HepG2 (cell line): ENCODE measurements around the gene BICDL1. TPM values are rescaled to one million over a fixed set of nuclear protein-coding genes. Genes with fewer than 3 reads are reported as not detected.
A peak's percentile ranks its signal among the peaks of the same experiment; 100 is the strongest.

Experiments used
- EED ChIP-seq: sonication (generic); formaldehyde crosslinking; IDR thresholded peaks from 2 replicates; pipeline ENCODE4 v1.5.0; 2020; ENCODE audit warnings: mild to moderate bottlenecking, missing genetic modification reagents
- KLF16 ChIP-seq, 2 experiments: sonication (generic) in 1 of 2; formaldehyde crosslinking in 1 of 2; IDR thresholded peaks; 2 replicates each; pipeline versions ENCODE4 v1.6.1 to v1.8.0; 2016 to 2023; ENCODE audit warnings: missing genetic modification reagents in 2 of 2, missing compliant biosample characterization in 1 of 2
- KMT2A ChIP-seq: sonication (generic); formaldehyde crosslinking; IDR thresholded peaks from 2 replicates; pipeline ENCODE4 v1.4.0; 2020; ENCODE audit warnings: missing genetic modification reagents
- NCOA1 ChIP-seq: sonication (generic); formaldehyde crosslinking; IDR thresholded peaks from 2 replicates; pipeline ENCODE4 v1.9.0; 2021; ENCODE audit warnings: missing genetic modification reagents
- NFKB2 ChIP-seq: sonication (generic); formaldehyde crosslinking; IDR thresholded peaks from 2 replicates; pipeline ENCODE4 v1.4.0; 2020; ENCODE audit warnings: missing genetic modification reagents, borderline replicate concordance
- PHF5A ChIP-seq: IDR thresholded peaks from one replicate; pipeline ENCODE4 v1.6.1; 2018; ENCODE audit warnings: low read depth, missing genetic modification reagents; ENCODE audit not compliant: unreplicated experiment
- RORA ChIP-seq: sonication (generic); formaldehyde crosslinking; IDR thresholded peaks from 2 replicates; pipeline ENCODE4 v1.5.0; 2020; ENCODE audit warnings: mild to moderate bottlenecking, missing genetic modification reagents, moderate library complexity
- SUZ12 ChIP-seq: fragments of 150-350 bp; IDR thresholded peaks from 2 replicates; pipeline ENCODE4 v1.6.1; 2014; ENCODE audit warnings: low read depth, low read length
- ZMAT3 ChIP-seq: sonication (generic); formaldehyde crosslinking; conservative IDR thresholded peaks from 2 replicates; pipeline ENCODE4 v1.7.0; 2021; ENCODE audit warnings: missing genetic modification reagents
- ZNF552 ChIP-seq: sonication (generic); formaldehyde crosslinking; IDR thresholded peaks from 2 replicates; pipeline ENCODE4 v1.9.0; 2022; ENCODE audit warnings: missing genetic modification reagents, mild to moderate bottlenecking, borderline replicate concordance
- ZNF616 ChIP-seq: sonication (generic); formaldehyde crosslinking; IDR thresholded peaks from 2 replicates; pipeline ENCODE4 v1.5.0; 2020; ENCODE audit warnings: low read depth, mild to moderate bottlenecking, missing genetic modification reagents
- ZNF75D ChIP-seq: sonication (generic); formaldehyde crosslinking; IDR thresholded peaks from 2 replicates; pipeline ENCODE4 v1.8.1; 2023; ENCODE audit warnings: missing genetic modification reagents, mild to moderate bottlenecking, borderline replicate concordance
- ZSCAN9 ChIP-seq: IDR thresholded peaks from 2 replicates; pipeline ENCODE4 v1.6.1; 2016; ENCODE audit warnings: borderline replicate concordance
- polyA plus RNA-seq, 8 experiments: library from polyadenylated mRNA; depleted of rRNA in 3 of 8; stranded (reverse) in 7 of 8; unstranded in 1 of 8; fragments of >200 nt; fragmentation: Illumina TruSeq in 4 of 8; extraction: Trizol in 4 of 8; gene quantifications; 2 replicates each; pipeline versions ENCODE4 v1.2.1 to v1.2.3, GENCODE V29; 2011 to 2016; ENCODE audit warnings: low read depth in 4 of 8, missing spikeins in 1 of 8, mixed read lengths in 1 of 8; ENCODE audit not compliant: insufficient read depth in 1 of 8
- total RNA-seq, 5 experiments: library from RNA; depleted of rRNA; stranded (reverse); fragments of >200 nt; fragmentation: Illumina TruSeq; extraction: Trizol; gene quantifications; 2 replicates each; pipeline ENCODE4 v1.2.3, GENCODE V29; 2016; ENCODE audit warnings: low read depth in 1 of 5
- TF ChIP-seq, protein P1 (sequence below): sonication (generic); formaldehyde crosslinking; IDR thresholded peaks from 2 replicates; pipeline ENCODE4 v1.5.0; 2020; ENCODE audit warnings: mild to moderate bottlenecking, missing genetic modification reagents
- TF ChIP-seq, protein P2 (sequence below): sonication (generic); formaldehyde crosslinking; IDR thresholded peaks from 2 replicates; pipeline ENCODE4 v1.5.0; 2020; ENCODE audit warnings: missing genetic modification reagents
- TF ChIP-seq, protein P3 (sequence below), 2 experiments: sonication (generic) in 1 of 2; formaldehyde crosslinking in 1 of 2; IDR thresholded peaks; 2 replicates each; pipeline versions ENCODE4 v1.4.0 to v1.6.1; 2018 to 2020; ENCODE audit warnings: missing genetic modification reagents in 2 of 2, borderline replicate concordance in 1 of 2, low read depth in 1 of 2, mild to moderate bottlenecking in 1 of 2, missing biosample characterization in 1 of 2
- TF ChIP-seq, protein P4 (sequence below): sonication (generic); formaldehyde crosslinking; IDR thresholded peaks from 2 replicates; pipeline ENCODE4 v1.4.0; 2020; ENCODE audit warnings: mild to moderate bottlenecking, missing genetic modification reagents, borderline replicate concordance

BICDL1 gene
- total and polyA plus RNA-seq, 2 of the 13 experiments (the other 11 are each of a cell fraction or from before 2014, with no cell fraction given): 3.6 to 9.7 TPM

DNA sequence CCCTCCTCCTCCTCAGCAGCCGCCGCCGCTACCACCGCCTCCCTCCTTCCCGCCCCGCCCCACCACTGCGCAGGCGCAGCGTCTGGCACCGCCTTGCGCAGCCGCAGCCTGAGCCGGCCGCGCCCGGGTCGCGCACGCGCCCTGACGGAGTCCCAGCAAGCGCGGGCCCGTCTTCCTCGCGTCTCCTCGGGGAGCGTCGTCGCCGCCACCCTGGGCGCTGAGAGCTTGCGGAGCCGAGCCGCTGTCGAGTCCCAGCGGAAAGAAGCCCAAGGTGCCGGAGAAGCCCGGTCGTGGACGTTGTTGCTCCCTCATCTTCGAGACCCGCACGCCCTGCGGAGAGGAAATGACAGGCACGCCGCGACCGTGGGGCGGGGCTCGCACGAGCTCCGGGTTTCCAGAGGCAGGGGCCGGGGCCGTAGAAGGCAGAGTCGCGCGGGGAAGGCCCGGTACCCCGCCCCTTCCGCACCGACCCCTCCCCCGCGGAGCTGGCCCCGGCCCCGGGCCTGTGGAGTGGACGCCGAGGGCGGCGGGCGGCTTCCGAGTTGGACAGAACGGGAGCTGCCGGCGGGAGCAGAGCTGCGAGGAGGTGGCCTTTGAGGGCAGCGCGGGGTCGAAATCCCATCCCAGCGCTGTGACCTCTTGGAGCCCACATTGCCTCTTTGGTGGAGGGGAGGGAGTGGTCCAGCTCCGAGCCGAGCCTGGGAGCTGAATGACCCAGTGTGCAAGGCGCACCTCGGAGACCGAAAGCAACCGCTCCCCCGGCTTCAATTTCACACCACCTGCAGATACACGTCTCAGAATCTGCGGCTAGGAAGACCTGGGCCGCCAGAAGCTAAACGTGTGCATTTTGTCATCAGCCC is 128.0 kb downstream of the BICDL1 start (continued):
- no peak for TF ChIP-seq EED
- peak in 1 of 2 experiments; percentile 29; a peak in 1 of 4 replicates for TF ChIP-seq KLF16 (CRISPR knock-in tag; IDR thresholded peaks at IDR 0.05)
- no peak for TF ChIP-seq RORA (CRISPR knock-in tag)
- TF ChIP-seq, protein P1, sequence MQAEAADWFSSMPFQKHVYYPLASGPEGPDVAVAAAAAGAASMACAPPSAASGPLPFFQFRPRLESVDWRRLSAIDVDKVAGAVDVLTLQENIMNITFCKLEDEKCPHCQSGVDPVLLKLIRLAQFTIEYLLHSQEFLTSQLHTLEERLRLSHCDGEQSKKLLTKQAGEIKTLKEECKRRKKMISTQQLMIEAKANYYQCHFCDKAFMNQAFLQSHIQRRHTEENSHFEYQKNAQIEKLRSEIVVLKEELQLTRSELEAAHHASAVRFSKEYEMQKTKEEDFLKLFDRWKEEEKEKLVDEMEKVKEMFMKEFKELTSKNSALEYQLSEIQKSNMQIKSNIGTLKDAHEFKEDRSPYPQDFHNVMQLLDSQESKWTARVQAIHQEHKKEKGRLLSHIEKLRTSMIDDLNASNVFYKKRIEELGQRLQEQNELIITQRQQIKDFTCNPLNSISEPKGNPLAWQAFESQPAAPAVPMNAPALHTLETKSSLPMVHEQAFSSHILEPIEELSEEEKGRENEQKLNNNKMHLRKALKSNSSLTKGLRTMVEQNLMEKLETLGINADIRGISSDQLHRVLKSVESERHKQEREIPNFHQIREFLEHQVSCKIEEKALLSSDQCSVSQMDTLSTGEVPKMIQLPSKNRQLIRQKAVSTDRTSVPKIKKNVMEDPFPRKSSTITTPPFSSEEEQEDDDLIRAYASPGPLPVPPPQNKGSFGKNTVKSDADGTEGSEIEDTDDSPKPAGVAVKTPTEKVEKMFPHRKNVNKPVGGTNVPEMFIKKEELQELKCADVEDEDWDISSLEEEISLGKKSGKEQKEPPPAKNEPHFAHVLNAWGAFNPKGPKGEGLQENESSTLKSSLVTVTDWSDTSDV (CRISPR knock-in tag): no peak
- peak; percentile 95 for TF ChIP-seq NFKB2 (CRISPR knock-in tag)
- no peak; the same call in 1 of the 2 replicates for TF ChIP-seq ZSCAN9 (CRISPR knock-in tag)
- TF ChIP-seq, protein P2, sequence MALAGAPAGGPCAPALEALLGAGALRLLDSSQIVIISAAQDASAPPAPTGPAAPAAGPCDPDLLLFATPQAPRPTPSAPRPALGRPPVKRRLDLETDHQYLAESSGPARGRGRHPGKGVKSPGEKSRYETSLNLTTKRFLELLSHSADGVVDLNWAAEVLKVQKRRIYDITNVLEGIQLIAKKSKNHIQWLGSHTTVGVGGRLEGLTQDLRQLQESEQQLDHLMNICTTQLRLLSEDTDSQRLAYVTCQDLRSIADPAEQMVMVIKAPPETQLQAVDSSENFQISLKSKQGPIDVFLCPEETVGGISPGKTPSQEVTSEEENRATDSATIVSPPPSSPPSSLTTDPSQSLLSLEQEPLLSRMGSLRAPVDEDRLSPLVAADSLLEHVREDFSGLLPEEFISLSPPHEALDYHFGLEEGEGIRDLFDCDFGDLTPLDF (CRISPR knock-in tag): peak; percentile 78
- TF ChIP-seq, protein P3, sequence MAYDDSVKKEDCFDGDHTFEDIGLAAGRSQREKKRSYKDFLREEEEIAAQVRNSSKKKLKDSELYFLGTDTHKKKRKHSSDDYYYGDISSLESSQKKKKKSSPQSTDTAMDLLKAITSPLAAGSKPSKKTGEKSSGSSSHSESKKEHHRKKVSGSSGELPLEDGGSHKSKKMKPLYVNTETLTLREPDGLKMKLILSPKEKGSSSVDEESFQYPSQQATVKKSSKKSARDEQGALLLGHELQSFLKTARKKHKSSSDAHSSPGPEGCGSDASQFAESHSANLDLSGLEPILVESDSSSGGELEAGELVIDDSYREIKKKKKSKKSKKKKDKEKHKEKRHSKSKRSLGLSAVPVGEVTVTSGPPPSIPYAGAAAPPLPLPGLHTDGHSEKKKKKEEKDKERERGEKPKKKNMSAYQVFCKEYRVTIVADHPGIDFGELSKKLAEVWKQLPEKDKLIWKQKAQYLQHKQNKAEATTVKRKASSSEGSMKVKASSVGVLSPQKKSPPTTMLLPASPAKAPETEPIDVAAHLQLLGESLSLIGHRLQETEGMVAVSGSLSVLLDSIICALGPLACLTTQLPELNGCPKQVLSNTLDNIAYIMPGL (CRISPR knock-in tag; IDR thresholded peaks at IDR 0.05; ENCODE audit: borderline replicate concordance in 1 of 2, low read depth in 1 of 2): peak in 1 of 2 experiments; percentile 55; a peak in 2 of 4 replicates
- TF ChIP-seq ZNF616 (CRISPR knock-in tag): peak; percentile 83
- TF ChIP-seq SUZ12: no peak
- peak; percentile 66; the same call in 1 of the 2 replicates for TF ChIP-seq KMT2A (CRISPR knock-in tag)
- 0 out of 2 replicates have a peak, but pooled peaks have one; percentile 30 for TF ChIP-seq ZMAT3 (CRISPR knock-in tag)
- peak; percentile 74 for TF ChIP-seq ZNF552 (CRISPR knock-in tag)
- TF ChIP-seq, protein P4, sequence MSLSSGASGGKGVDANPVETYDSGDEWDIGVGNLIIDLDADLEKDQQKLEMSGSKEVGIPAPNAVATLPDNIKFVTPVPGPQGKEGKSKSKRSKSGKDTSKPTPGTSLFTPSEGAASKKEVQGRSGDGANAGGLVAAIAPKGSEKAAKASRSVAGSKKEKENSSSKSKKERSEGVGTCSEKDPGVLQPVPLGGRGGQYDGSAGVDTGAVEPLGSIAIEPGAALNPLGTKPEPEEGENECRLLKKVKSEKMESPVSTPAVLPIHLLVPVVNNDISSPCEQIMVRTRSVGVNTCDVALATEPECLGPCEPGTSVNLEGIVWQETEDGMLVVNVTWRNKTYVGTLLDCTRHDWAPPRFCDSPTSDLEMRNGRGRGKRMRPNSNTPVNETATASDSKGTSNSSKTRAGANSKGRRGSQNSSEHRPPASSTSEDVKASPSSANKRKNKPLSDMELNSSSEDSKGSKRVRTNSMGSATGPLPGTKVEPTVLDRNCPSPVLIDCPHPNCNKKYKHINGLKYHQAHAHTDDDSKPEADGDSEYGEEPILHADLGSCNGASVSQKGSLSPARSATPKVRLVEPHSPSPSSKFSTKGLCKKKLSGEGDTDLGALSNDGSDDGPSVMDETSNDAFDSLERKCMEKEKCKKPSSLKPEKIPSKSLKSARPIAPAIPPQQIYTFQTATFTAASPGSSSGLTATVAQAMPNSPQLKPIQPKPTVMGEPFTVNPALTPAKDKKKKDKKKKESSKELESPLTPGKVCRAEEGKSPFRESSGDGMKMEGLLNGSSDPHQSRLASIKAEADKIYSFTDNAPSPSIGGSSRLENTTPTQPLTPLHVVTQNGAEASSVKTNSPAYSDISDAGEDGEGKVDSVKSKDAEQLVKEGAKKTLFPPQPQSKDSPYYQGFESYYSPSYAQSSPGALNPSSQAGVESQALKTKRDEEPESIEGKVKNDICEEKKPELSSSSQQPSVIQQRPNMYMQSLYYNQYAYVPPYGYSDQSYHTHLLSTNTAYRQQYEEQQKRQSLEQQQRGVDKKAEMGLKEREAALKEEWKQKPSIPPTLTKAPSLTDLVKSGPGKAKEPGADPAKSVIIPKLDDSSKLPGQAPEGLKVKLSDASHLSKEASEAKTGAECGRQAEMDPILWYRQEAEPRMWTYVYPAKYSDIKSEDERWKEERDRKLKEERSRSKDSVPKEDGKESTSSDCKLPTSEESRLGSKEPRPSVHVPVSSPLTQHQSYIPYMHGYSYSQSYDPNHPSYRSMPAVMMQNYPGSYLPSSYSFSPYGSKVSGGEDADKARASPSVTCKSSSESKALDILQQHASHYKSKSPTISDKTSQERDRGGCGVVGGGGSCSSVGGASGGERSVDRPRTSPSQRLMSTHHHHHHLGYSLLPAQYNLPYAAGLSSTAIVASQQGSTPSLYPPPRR (CRISPR knock-in tag): peak; percentile 32; the same call in 1 of the 2 replicates
- no peak for TF ChIP-seq ZNF75D (CRISPR knock-in tag)
- TF ChIP-seq NCOA1: no peak
- peak; percentile 18 for TF ChIP-seq PHF5A (CRISPR knock-in tag)
